Occipital lobe (tissue), 2 donors: Measurements from ENCODE around the gene HBQ1. TPM values are rescaled to one million over a fixed set of nuclear protein-coding genes. Genes with fewer than 3 reads are reported as not detected.
"Not testable (repeated sequence)": the region's sequence is repeated elsewhere in the genome, so short reads cannot be mapped to it uniquely, and the experiment has no call there.

ENCODE experiments used
- DNase-seq: peaks from one replicate; lab custom pipeline; 2025; lab: John Stamatoyannopoulos, UW
- total RNA-seq: library from RNA; depleted of rRNA; stranded (reverse); fragments of >200 nt; gene quantifications from one replicate; pipeline ENCODE4 v1.2.3, GENCODE V29; 2014

Gene HBQ1
- 5.3 TPM for total RNA-seq

GRCh38 chr16:180101-180675 lies at the start of gene HBQ1:
HBQ1 (plus strand) TSS chr16:180459; CDS start chr16:180487, 28 bp downstream.
- DNase-seq: no peak

GRCh38 chr16:130533-131173 lies 49.6 kb upstream of the HBQ1 start:
- no peak for DNase-seq

GRCh38 chr16:132120-132519 lies 48.1 kb upstream of the HBQ1 start:
- DNase-seq: no peak

GRCh38 chr16:133716-134115 lies 46.5 kb upstream of the HBQ1 start:
- no peak for DNase-seq

GRCh38 chr16:138049-138417 lies 42.2 kb upstream of the HBQ1 start:
- no peak for DNase-seq

DNA sequence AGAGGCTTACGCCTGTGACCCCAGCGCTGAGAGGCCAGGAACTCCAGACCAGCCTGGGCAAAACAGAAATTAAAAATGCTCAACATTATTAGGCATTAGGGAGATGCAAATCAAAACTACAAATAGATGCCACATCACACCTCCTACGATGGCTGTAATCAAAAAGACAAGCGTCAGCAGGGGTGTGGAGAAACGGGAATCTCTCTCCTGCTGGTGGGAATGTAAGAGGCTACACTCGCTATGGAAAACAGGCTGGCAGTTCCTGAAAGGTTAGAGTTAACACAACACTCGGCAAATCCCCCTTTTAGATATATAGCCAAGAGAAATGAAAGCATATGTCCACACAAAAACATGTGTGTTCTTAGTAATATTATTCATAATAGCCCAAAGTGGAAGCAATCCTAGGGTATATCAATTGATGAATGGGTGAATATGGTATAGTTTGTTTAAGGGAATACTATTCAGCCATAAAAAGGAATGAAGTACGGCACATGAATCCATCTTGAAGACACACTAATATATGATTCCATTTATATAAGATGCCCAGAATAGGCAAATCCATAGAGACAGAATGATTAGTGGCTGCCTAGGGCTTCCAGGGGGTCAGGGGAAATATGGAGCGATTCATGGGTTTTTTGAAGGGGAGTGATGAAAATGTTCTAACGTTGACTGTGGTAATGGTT lies 39.9 kb upstream of the HBQ1 start:
- no peak for DNase-seq

- DNase-seq: no peak
Observed at GRCh38 chr16:142405-142967, 37.8 kb upstream of the HBQ1 start.

GRCh38 chr16:143047-143446 lies 37.2 kb upstream of the HBQ1 start:
- DNase-seq: no peak

DNA sequence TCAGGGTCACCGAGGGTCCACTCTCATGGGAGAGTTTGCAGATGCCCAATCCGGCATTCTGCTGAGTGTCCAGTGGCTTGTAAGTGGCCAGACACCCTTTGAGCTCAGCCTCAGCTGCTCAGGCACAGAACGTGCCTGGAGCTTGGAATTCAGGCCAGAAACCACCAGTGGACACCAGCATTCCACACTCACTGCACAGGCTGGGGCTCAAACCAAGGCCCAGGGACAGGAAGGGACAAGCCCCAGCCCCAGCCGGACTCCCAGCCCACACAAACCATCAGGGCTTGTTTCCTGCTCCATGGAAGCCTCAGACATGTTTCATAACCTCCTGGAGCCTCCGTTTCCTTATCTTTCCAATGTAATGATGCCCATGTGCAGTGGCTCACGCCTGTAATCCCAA lies 36.8 kb upstream of the HBQ1 start:
- no peak for DNase-seq

DNA sequence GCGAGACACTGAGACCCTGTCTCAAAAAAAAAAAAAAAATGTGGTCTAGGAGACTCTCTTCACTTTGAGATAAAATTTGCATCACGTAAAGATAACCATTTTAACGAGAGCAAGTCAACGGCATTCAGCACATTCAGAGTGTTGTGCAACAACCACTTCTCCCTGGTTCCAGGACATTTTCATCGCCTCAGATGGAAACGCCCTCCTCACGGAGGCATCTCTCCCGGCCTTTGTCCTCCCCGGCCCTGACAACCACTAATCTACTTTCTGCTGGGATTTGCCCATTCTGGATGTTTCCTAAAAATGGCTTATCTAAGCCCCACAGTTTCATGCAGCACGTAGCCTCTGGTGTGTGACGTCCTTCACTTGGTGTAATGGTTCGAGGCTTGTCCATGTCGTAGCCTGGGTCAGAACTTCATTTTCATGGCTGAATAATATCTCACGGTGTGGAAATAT lies 35.4 kb upstream of the HBQ1 start:
- no peak for DNase-seq

DNA sequence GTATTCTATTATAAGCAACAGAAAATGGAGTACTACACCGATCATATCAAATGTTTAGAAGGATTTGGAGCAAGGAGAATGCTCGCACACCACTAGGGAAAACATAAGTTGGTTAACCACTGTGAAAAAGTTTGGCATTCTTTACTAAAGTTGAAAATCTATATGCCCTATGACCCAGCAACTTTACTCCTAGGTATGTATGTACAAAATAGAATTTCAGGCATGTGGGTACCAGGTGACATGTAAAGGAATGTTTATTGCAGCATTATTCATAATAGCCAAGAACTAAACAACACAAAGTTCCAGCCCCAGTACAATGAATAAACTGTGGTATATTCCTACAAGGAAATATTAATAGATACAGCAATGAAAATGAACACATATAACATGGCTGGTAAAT lies 33.6 kb upstream of the HBQ1 start:
- DNase-seq: no peak

- DNase-seq: no peak
Observed at GRCh38 chr16:149024-149660, 31.1 kb upstream of the HBQ1 start.

DNA sequence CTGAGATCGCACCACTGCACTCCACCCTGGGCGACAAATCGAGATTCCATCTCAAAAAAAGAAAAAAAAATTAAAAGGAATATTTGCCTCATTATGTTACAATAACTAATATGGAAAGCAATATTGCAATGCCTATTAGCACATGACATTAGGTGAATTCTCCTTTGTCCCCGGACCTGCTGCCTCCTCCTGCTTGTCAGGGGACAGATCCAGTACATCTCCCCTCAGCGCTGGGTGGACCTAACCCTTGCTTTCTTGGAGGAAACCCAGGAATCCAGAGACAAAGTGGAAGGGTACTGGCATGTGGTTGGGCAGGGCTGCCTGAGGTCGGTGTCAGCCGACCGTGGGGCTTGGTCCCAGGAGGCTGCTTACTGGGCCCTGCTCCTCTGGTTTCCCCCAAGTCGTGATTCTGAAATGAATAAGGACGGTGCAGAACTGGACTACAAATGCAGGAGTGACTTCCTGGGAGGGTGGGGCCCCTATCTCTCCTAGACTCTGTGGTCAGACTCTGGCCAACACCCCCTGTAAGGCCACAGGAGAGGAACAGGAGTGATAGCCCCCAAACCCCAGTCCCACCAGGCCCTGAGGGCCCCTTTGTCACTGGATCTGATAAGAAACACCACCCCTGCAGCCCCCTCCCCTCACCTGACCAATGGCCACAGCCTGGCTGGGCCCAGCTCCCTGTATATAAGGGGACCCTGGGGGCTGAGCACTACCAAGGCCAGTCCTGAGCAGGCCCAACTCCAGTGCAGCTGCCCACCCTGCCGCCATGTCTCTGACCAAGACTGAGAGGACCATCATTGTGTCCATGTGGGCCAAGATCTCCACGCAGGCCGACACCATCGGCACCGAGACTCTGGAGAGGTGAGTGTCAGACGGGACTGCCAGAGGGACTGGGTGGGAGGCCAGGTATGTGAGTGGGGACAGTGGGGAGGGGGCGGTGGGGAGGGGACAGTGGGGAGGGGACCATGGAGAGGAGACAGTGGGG lies 27.8 kb upstream of the HBQ1 start, which contains the start of gene HBZ:
HBZ (plus strand) TSS at position 504 of the 988 bp plus-strand sequence; CDS start at position 770, 266 bp downstream.
- DNase-seq: no peak

DNA sequence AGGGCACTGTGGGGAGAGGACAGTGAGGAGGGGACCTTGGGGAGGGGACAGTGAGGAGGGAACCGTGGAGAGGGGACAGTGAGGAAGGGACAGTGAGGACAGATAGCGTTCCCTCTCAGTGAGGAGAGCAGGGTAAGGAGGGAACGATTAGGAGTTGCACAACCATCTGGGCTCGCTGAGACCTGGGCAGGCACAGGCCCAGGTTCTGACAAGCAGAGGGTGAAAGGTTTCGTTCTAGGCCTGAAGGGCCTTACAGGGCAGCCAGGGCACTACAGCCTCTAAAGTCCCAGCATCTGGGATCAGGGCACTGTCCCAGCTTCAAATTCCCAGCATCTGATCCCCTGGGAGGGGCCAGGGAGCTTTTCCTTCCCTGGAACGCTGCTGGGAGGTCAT lies 27.1 kb upstream of the HBQ1 start:
- DNase-seq: not testable (repeated sequence)

GRCh38 chr16:153550-154216 lies 26.6 kb upstream of the HBQ1 start:
- DNase-seq: not testable (repeated sequence)

DNA sequence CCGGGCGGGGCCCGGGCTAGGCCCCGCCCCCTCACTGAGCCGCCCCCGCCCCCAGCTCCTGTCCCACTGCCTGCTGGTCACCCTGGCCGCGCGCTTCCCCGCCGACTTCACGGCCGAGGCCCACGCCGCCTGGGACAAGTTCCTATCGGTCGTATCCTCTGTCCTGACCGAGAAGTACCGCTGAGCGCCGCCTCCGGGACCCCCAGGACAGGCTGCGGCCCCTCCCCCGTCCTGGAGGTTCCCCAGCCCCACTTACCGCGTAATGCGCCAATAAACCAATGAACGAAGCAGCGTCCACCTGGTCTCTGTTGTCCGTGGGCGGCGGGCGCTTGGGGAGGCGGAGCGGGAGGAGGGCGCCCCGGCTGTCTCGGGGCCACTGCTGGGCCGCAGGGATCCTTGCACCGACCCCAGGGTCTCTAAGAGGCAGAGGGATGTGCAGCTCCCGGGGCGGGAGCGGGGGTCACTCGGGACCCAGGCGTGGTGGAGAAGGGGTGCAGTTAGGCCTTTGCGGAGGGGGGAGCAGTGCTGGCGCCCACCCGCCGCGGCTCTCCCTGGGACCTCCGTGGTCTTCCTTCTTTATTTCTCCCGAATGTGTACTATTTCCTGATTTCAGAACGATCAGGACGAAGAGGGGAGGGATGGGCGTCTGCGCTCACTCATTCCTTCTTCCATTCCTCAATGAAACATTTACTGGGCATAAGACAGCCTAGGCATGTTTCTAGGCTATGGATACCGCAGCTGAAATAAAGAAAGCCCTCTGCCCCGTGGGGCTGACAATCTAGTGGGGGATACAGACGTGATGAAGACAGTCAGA lies 25.8 kb upstream of the HBQ1 start:
- no peak for DNase-seq

GRCh38 chr16:155031-155398 lies 25.2 kb upstream of the HBQ1 start:
- no peak for DNase-seq

- no peak for DNase-seq
Observed at GRCh38 chr16:159136-159849, 21.0 kb upstream of the HBQ1 start.

DNA sequence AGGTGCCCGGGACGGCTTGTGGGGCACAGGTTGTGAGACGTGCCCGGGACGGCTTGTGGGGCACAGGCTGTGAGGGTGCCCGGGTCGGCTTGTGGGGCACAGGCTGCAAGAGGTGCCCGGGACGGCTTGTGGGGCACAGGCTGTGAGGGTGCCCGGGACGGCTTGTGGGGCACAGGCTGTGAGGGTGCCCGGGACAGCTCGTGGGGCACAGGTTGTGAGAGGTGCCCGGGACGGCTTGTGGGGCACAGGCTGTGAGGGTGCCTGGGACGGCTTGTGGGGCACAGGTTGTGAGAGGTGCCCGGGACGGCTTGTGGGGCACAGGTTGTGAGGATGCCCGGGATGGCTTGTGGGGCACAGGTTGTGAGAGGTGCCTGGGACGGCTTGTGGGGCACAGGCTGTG lies 20.0 kb upstream of the HBQ1 start:
- DNase-seq: not testable (repeated sequence)
